DMS153 treated with DMSO at 0.1 percent for 48 hours (cell line): ENCODE results near the gene CIROP.
"Not testable (repeated sequence)": the region's sequence is repeated elsewhere in the genome, so short reads cannot be mapped to it uniquely, and the experiment has no call there.

ENCODE experiments used
- DNase-seq: peaks from one replicate; lab custom pipeline; 2025; ENCODE audit not compliant: unreplicated experiment; lab: John Stamatoyannopoulos, UW

Gene CIROP

DNA sequence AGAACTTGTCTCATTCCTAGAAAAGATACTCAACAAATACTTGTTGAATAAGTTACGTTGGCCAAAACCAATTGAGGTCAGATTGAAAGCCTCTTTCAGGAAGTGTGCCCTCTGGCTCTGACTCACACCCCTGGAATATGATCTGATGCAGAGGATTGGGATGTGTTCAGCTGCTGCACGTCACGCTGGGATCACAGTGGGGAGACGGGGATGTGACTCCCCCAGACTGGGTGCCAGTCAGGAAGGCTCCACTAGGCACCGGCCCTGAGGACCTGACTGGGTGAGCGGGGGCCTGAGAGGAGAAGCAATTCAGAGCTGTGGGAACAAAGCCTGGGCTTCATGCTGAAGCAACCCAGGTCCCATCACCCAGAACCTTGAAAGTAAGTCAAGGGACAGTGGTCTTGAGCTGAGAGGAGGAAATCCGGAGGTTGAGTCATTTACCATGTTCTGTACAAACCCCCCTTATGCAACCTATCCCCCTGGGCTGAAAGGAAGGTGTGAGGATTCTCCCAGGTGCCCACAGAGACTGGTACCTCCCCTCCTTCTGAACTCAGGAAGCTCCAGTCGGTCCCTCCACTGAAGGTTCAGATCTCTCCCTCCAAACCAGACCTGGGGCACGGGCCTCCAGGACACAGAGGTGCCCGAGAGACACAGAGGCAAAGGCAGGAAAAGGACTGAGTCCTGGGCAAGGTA lies 10.4 kb upstream of the CIROP start:
- no peak for DNase-seq

DNA sequence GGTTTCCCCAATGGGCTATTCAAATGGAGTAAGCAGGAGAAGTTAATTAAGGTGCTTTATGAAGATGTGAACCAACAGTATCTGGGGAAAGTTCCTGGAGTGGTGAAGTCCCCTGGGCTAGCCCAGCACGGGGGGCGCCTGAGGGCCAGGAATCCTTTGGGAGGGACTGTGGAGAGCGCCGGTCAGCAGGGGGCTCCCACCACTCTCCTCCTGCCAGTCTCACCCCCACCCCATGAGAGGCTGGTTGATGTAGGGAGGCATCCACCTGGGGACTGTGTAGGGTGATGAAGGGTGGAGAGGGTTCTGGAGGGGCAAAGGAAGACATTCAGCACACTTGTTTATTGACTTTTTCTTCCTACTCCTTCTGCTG lies 9.9 kb upstream of the CIROP start:
- no peak for DNase-seq

DNA sequence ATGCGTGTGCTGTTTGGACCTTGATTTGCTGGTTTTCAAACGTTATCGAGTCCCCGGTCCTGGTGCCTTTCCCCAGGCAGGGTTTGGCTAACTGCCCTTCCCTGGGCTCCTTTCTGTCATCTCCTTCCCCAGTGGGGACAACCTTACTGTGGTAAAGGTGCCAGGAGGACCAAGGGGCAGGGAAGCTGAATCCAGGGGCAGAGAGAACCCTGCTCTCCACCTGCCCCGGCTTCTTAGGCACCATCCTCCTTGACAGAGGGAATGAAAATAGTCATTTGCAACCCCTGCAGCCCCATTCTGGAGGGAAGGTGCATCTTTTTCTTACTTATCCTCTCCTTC lies 9.3 kb upstream of the CIROP start:
- no peak for DNase-seq

DNA sequence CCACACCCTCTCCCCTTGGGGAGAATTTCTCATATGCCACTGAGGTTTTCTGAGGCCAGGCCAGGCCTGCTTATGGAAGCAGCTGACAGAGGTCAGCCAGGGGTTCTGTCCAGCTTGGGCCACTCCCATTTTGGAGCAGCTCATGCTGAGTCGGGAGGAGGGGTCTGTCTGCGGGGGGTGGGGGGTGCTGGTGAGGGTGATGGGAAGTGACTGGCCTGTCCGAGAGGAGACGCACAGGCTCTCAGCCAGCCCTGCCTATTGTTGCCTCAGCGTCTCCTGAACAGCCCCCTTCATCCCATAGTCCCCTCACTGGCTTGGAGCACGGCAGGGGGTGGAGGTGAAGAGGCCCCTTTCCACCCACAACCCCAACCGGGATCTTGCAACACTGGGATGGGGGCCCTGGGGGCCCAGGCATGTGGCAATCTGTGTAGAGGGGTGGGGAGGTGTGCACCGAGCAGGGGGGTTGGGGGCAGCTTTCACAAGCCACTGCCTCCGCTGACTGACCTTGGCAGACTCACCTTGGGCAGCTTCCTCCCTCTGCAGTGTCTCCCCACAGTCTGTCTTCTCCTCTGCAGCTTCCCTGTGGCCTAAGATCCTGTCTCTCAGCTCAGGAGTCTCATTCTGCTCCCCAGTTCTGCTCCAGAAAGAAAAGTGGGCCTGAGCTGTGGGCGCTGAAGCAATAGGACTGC lies 8.8 kb upstream of the CIROP start:
- no peak for DNase-seq

DNA sequence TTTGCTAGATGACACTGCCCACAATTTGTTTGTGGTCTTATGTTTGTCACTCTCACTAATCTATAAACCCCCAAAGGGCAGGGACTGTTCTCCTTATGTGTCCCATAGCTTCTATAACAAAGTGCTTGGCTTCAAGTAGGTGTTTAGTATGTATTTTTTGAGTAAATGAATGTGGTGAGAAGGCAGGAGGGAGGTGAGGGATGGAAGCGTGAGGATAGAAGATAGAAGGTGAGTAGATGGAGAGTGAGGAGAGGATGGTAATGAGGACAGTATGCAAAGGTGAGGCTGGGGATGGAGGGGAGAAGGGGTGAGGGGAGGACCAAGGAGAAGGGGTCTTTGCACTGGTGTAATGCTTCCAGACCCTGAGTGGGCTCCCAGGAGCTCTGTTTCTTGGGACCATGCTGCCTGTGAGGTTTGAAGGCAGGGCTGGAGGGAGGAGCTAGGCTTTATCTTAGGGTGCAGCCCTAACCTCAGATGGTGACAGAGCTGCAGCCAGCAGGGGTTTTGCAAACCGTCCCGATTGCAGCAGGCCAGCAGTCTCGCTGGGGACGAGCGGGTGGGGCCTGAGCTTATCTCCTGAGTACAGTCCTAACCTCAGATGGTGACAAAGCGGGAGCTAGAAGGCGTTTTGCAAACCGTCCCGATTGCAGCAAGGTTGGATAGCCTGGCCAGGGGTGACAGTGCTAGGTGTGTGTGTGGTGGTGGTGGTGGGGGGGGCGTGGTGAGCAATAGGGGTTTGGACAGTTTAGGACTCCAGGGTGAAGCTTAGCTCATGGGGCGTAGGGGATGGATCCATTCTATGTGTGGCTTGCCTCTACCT lies 7.8 kb upstream of the CIROP start:
- DNase-seq: no peak

DNA sequence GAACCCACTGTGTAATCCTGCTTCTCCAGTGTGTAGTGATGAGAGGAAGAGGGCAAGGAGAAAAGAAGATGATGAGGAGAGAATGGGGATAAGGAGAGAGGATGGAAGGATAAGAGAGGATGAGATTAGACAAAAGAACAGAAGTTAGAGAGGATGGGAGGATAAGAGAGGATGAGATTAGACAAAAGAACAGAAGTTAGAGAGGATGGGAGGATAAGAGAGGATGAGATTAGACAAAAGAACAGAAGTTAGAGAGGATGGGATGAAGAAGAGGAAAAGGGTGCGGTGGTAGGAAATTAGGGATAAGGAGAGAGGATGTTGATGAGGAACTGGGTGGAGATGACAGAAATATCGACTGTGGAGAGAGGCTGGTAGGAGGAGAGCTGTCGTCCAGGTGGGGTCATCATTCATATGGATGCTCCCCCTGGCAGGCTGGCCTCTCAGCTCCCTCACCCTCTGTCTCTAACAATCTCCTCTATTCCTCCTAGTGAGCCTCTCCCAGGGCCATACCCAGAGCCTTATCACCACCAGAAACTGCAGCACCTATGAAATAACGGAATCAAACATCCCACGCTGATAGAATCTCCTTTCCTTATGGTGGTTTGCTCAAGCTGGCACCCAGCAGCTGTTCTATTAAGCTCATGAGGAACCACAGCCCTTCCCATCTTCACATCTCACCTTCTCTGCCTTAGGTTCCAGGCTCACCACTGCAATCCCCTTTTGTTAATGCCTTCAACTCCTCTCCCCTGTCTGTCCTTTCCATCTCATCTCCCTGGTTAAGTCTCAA lies 6.0 kb upstream of the CIROP start:
- DNase-seq: no peak

DNA sequence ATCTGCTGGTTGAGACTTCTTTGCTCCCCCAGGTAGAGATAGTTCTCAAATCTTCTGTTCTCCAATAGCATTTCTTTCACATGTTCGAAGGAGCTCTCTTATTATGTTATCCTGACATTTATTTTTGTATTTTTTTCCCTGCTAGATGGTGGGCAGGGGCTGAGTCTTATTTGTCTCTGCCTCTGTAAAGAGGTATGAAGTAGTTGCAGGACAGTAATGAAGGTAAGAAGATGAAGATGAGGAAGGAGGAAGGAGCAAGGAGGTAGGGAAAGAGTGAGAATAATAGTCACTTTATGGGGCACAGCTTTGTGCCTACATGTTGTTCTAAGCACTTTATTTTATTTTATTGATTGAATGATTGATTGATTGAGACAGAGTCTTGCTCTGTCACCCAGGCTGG lies 5.0 kb upstream of the CIROP start:
- no peak for DNase-seq

DNA sequence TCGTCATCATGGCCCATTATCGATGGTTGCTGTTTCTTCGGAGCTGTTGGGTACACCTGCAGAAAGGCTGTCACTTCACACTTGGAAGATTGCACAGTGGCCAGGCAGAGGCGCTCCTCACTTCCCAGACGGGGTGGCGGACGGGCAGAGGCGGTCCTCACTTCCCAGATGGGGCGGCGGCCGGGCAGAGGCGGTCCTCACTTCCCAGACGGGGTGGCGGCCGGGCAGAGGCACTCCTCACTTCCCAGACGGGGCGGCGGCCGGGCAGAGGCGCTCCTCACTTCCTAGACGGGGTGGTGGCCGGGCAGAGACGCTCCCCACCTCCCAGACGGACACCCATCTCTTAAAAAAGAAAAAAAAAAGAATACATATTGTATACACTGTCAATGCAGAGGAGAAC lies 3.4 kb upstream of the CIROP start:
- DNase-seq: not testable (repeated sequence)

DNA sequence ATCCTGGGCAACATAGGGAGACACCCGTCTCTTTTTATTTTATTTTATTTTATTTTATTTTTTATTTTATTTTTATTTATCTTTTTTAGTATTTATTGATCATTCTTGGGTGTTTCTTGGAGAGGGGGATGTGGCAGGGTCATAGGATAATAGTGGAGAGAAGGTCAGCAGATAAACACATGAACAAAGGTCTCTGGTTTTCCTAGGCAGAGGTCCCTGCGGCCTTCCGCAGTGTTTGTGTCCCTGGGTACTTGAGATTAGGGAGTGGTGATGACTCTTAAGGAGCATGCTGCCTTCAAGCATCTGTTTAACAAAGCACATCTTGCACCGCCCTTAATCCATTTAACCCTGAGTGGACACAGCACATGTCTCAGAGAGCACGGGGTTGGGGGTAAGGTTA lies 2.8 kb upstream of the CIROP start:
- not testable (repeated sequence) for DNase-seq

DNA sequence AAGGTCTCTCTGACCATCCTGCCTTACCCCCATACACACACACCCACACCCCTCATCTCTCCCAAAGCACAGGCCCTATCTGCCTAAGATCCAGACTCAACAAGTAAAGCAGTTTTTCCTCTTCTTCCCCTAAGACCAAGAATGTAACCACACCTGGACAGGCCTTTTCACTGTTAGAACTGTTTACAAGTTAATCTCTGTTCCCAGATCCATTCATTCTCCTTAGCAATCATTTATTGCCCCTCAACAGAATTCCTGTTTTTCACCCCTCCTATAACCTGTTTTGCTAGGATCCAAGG lies 1.9 kb upstream of the CIROP start:
- DNase-seq: no peak

DNA sequence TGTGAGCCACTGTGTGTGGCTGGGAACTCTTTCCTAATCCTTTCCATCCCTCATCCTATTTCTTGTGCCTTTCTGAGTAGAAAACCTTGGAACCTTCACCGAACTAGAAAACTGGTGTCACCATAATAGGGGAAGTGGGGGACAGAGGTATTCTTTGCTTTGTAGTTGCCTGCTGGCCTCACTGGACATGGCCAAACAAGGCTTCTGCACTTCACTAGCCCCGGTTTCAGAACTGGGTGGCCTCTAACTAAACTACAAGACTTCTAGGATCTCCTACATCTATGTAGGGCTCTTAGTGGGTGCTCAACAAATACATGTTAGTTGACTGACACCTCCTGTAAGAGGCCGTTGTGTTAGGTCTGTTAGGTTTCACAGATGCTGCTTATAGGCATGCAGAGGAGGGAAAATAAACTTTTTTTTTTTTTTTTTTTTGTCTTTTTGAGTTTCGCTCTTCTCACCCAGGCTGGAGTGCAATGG lies 597 bp upstream of the CIROP start:
- DNase-seq: no peak

DNA sequence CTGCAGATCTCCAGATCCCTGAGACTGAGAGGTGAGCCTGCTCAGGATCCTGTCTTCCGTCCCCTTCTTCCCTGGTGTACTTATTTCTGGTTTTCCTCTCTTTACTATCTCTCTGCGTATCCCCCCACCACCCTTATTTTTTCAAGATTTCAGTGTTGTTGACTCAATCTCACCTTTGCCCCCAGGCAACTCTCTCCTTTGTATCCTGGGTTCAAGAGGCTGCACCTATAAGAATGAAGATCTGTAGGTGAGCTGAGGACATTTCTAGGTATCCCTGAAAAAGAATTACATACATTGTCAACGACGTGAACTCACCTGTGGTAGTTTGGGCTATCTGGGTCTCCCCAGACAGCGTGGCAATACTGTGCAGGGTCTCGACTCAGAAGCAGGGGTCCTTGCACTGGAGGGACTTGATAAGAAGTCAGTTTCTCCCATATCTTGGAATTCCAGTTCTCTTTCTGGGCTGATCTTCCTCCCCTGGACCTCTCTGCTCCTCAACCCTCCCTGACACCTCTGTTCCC lies 659 bp downstream of the CIROP start:
- DNase-seq: no peak

DNA sequence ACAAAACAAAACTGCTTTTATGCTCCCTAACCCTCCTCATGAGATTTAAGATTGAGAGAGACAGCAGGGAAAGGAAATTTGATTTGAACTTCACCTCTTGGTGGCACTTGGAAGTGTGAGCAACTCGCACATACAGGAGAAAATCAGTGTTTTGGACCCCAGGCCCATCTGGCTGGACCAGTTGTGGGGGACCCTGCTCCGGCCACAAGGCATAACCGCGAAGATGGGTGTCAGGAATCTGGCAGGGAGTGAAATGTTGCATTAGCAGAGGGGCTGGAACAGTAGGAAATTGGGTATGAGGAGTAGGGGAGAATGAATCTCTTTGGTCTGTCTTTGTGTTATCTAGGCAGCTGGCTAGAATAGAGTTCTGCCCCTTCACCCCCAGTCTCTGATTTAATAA lies 1.2 kb downstream of the CIROP start:
- no peak for DNase-seq

DNA sequence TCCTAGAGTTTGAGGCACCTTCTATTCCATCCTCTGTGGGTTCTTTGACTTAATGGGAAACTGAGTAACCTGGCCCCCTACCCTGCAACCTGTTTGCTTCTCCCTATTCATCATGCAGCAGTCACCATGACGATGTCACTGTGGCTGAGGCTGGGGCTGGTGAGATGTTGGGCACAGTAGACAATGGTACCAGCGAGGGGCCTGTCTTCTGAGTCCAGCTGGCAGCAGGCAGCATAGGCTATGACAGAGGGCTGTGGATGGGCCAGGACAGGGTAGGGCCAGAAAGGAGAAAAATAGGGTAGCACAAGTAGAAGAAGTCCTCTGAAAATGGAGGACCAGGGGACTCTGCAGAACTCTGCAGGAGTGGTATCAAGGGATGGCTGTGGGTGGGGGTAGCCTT lies 2.0 kb downstream of the CIROP start:
- DNase-seq: no peak

DNA sequence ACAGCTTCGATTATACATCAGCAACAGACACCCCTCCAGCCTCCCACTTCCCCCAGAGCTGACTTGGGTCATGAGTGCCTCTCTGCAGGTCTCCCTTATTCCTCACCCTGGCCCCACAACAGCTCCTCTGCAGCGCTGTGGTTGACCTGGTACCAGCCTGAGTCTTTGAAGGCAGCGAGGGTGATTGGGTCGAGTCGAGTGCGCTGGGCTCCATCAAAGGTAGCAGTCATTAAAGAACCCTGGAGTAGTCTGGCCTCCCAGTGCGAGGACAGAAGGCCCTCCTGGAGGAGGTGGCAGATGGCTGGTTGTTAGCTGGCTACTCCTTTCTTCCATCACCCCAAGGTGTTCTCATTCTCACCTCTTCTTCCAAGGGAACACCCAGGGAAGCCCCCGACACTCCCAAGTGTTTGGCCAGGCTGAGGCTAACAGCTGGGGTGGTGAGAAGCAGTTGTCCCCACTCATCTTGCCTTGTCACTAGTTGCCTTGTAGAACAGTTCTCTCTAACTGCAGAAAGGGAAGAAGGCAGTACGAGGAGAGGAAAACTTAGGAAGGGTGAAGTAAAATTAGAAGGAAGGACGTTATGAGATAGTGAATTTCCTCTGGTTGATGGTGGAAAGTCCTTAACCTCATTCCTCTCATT lies 2.7 kb downstream of the CIROP start:
- DNase-seq: no peak

DNA sequence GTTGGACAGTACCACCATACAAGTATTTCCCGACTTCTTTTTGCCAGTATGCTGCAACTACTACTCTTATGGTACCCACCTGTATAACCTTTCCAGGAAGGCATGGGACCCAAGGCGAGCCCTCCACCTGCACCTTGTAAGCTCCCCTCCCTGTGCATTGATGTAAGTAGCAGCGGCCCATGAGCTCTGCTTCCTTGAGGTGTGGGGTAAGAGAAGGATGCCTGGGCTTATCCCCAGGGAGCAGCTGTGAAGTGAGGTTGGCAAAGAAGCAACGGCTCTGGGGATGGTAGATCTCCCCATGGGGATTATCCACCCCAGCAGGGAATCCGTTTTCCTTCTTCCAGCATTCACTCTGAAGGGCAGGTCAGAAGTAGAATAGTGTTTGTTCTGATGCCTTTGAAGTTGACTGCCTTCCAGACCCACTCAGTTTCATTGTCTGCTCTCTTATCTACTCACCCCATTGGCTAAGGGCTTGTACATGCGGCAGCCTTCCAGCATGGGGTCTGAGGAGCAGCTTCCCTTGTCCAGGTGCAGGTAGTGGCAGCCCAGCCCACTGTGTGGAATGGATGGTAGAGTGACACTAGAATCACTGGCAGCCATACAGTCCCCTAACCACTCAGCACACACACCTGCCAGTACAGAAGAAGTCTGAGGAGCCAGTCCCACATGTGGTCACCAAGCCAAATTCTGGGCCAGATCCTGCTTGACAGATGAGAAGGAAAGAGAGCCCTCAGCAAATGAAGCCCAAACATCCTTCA lies 3.4 kb downstream of the CIROP start:
- DNase-seq: no peak

DNA sequence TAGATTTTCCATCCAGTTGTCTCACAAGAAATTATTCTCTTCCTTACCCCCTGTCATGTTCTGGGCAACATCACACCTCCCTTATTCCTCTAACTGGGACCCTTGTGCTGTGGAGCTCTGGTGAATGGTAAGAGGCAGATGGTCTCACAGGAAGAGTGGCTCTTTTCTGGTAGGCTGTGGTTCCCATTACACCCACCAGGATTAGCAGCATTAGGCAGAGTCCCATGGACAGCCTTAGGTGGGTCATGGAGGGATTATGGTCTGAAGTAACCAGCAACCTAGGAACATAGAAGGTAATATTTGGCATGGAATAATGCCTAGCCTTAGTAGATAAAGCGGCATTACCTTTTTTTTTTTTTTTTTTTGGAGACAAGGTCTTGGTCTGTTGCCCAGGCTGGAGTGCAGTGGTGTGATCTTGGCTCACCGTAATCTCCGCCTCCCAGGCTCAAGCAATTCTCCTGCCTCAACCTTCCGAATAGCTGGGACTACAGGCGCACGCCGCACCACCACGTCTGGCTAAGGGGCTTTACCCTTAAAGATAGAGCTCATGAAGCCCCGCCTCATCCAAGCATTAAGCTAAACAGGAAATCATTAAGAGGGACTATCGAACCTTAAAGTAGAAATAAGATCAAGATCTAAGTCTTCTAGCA lies 5.5 kb downstream of the CIROP start:
- DNase-seq: no peak

DNA sequence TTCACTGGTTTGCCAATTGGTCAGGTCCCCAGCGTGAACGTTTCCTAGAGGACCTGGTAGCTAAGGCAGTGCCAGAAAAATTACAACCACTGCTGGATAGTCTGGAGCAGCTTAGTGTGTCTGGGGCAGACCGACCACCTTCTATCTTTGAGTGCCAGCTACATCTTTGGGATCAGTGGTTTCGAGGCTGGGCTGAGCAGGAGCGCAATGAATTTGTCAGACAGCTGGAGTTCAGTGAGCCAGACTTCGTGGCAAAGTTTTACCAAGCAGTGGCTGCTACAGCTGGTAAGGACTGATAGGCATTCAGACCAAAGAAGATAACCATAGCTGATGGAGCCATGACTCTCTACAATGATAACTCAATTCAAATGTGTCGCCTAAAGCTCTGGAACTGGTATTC lies 7.0 kb downstream of the CIROP start:
- no peak for DNase-seq

DNA sequence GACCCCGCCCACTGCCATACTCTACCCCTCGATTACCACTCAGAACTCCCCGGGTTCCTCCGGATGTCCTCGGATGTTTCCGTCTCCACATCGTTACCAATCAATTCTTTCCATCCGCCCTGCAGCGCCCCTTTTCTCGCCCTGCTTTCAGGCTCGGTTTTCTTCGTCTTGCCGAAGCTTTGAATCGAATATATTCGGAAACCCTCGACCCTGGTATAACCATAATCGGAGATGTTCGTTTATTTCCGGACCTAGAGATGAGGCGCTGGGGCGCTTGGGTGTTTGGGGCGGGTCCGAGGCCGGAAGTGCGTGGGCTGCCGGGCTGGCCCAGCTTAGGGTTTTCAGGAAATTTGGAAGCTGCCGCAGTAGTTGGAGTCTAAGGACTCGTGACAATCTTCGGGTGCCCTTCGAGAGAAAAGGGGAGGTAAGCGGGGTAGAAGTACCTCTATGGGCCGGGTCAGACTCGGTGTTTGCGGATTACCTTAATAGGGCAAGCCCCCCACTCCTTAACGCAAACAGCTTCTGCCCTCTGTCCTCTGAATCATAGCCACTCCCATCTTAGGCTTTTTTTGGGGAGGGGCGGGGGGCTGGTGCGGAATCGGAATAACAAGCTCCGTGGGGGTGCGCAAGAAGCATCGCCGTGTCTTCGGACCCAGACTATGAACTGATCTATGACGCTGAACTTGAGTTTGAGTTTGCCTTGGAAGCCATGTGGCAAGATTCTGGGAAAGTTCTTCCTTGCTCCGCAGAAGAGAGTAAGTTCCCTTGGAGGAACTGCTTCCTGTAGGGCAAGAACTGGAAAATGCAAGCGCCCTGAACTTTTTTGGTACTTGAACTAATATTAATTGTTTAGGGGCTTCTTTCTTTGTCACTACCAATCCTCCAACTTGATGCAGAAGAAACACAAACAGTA lies 9.3 kb downstream of the CIROP start, which contains the start of gene C14orf119:
C14orf119 (plus strand) TSS at position 310 of the 913 bp plus-strand sequence. CDS start 2,154 bp downstream, outside the sequence.
- no peak for DNase-seq
